Spleen (tissue), 11 donors: ENCODE measurements around the gene CLPX. TPM values are rescaled to one million over a fixed set of nuclear protein-coding genes. Genes with fewer than 3 reads are reported as not detected.
A peak's percentile ranks its signal among the peaks of the same experiment; 100 is the strongest.
"Not testable (repeated sequence)": the region's sequence is repeated elsewhere in the genome, so short reads cannot be mapped to it uniquely, and the experiment has no call there.

Experiments
- DNase-seq: peaks from one replicate; pipeline ENCODE4 v3.0.0-alpha.2; 2020
- H3K27ac ChIP-seq, 8 donors: fragments of 200-600 bp; sonication (generic) in 7 of 8; 1 replicate in 4 of 8; 2 replicates in 4 of 8; pipeline versions ENCODE4 v1.5.0 to v1.8.0; 2016 to 2021; ENCODE audit warnings: inconsistent platforms in 4 of 8, mild to moderate bottlenecking in 4 of 8, moderate library complexity in 1 of 8
- H3K27me3 ChIP-seq, 7 donors: fragments of 200-600 bp; sonication (generic) in 6 of 7; replicated peaks in 1 of 7; 1 replicate in 4 of 7; 2 replicates in 3 of 7; pipeline versions ENCODE4 v1.5.0 to v1.8.0; 2016 to 2021; ENCODE audit warnings: inconsistent platforms in 3 of 7, mild to moderate bottlenecking in 1 of 7
- H3K36me3 ChIP-seq, 6 donors: fragments of 200-600 bp; sonication (generic) in 5 of 6; 1 replicate in 4 of 6; 2 replicates in 2 of 6; pipeline versions ENCODE4 v1.5.0 to v1.8.0; 2016 to 2021; ENCODE audit warnings: inconsistent platforms in 2 of 6
- H3K4me1 ChIP-seq, 6 donors: fragments of 200-600 bp; sonication (generic) in 5 of 6; 1 replicate in 3 of 6; 2 replicates in 3 of 6; pipeline versions ENCODE4 v1.5.0 to v1.8.0; 2016 to 2021; ENCODE audit warnings: inconsistent platforms in 3 of 6
- H3K4me3 ChIP-seq, 8 donors: fragments of 200-600 bp; sonication (generic) in 7 of 8; 1 replicate in 4 of 8; 2 replicates in 4 of 8; pipeline versions ENCODE4 v1.5.0 to v1.8.0; 2016 to 2021; ENCODE audit warnings: inconsistent platforms in 4 of 8, mild to moderate bottlenecking in 4 of 8, moderate library complexity in 2 of 8
- H3K9me3 ChIP-seq, 8 donors: fragments of 200-600 bp; sonication (generic) in 7 of 8; 1 replicate in 4 of 8; 2 replicates in 4 of 8; pipeline versions ENCODE4 v1.5.0 to v1.8.0; 2016 to 2021; ENCODE audit warnings: inconsistent platforms in 4 of 8
- CTCF ChIP-seq, 11 experiments: fragments of 200-600 bp in 7 of 11; fragments of 450-650 bp in 4 of 11; sonication (generic) in 4 of 11; IDR thresholded peaks in 8 of 11; conservative IDR thresholded peaks in 3 of 11; 1 replicate in 7 of 11; 2 replicates in 4 of 11; pipeline versions ENCODE4 v1.4.0 to v1.8.0; 2016 to 2021; ENCODE audit warnings: antibody characterized with exemption in 11 of 11, inconsistent platforms in 4 of 11, mild to moderate bottlenecking in 1 of 11
- POLR2A ChIP-seq, 3 donors: fragments of 450-650 bp; IDR thresholded peaks; one replicate each; pipeline ENCODE4 v1.5.1; 2017; ENCODE audit warnings: antibody characterized with exemption in 3 of 3, mild to moderate bottlenecking in 1 of 3
- POLR2AphosphoS5 ChIP-seq, 3 donors: sonication (generic); formaldehyde crosslinking; IDR thresholded peaks; one replicate each; pipeline ENCODE4 v1.5.1; 2017; ENCODE audit warnings: antibody characterized with exemption in 3 of 3
- WGBS, 5 donors: extraction: QIAGEN DNeasy Blood & Tissue Kit in 3 of 5; methylation state at CpG; one replicate each; pipeline versions ENCODE4 v1.1.5 to v1.1.7; 2013 to 2018; 5-methylcytosine and 5-hydroxymethylcytosine counted together
- intact Hi-C: fragments of 100-400 bp; cut with DNase I; formaldehyde crosslinking; loops from one replicate; pipeline ENCODE4 v1.15.0; 2023; ENCODE audit warnings: low total_unique reads
- polyA plus RNA-seq, 3 donors: library from polyadenylated mRNA; stranded (reverse); fragments of 200-250 nt; gene quantifications; one replicate each; pipeline ENCODE4 v1.2.1, GENCODE V29; 2013
- total RNA-seq, 7 donors: library from RNA; depleted of rRNA in 3 of 7; stranded (reverse); fragments of >200 nt in 3 of 7; fragmentation: NEBNext Ultra II Directional in 4 of 7; extraction: Animal tissue kit (Norgen Biotek cat#: 25700) in 4 of 7; gene quantifications; one replicate each; pipeline versions ENCODE4 v1.1.0 to v1.2.1, GENCODE V29; 2016 to 2021
- donor health status: healthy with polysubstance abuse.
- donor health status: DM: no; HTN: no; CAD: no; lungs with moderate emphysema.
- donor health status: DM: no; HTN: no; CAD: no.
- donor health status: Bipolar disorder and iron deficiency.
- donor health status: healthy.
- donor health status: DM: no; HTN: no; CAD: no.
- donor health status: DM: yes; HTN: yes; CAD: no.

The CLPX gene
- total and polyA plus RNA-seq, 10 donors, result 9.5 to 58.3 (median 50.2) TPM

DNA sequence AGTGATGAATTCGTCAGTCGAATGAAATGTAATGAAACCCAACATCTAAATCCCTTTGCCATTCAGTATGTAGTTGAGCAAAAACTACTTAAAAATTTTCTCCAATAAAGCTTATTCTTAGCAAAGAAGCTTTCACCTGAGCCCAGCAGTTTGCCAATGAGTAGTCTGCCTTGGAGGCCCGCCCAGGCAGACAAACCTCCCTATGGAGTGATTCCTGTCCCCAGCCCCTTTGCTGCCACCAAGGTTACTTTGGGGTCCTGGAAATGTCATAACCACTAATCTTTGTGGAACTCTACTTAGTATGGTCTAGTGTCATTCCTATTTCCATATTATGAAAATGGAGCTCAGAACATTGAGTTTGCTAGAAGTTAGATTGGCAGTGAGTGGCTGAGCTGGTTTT lies 82.2 kb downstream of the CLPX start:
- intact Hi-C loops, result no loop called here
- WGBS, 5 donors, result 97 to 100% (median 100%) methylated on average over 3 of the region's 3 CpGs
- TF ChIP-seq CTCF (IDR thresholded peaks at IDR 0.05 in 8 of 11, conservative IDR thresholded peaks at IDR 0.05 in 3 of 11), result no peak
- TF ChIP-seq POLR2A (IDR thresholded peaks at IDR 0.05), result no peak
- TF ChIP-seq POLR2AphosphoS5 (IDR thresholded peaks at IDR 0.05), result no peak
- H3K27ac ChIP-seq, result no peak overlapping the region
- H3K36me3 ChIP-seq, result peaks cover 3 to 95% (median 47%) of the 10 kb centered on the region in 6 donors
- peaks cover 0 to 9% (median 1%) of the 10 kb centered on the region in 6 donors for H3K4me1 ChIP-seq
- no peak for DNase-seq
- H3K9me3 ChIP-seq, result no peaks in the 10 kb centered on the region
- no peak overlapping the region for H3K4me3 ChIP-seq
- no peaks in the 10 kb centered on the region for H3K27me3 ChIP-seq

- peaks cover 3 to 99% (median 53%) of the 10 kb centered on the region in 6 donors for H3K36me3 ChIP-seq
- no peak overlapping the region for H3K4me3 ChIP-seq
- no peaks in the 10 kb centered on the region for H3K9me3 ChIP-seq
- WGBS, 5 donors, result 72 to 88% (median 80%) methylated on average over 32 to 75 of the region's 75 CpGs
- intact Hi-C loops, result no loop called here
- no peak overlapping the region for H3K27ac ChIP-seq
- no peak for TF ChIP-seq POLR2A (IDR thresholded peaks at IDR 0.05)
- TF ChIP-seq CTCF (IDR thresholded peaks at IDR 0.05 in 8 of 11, conservative IDR thresholded peaks at IDR 0.05 in 3 of 11), result peak in 2 of 11 experiments; percentile 24 to 32
- H3K4me1 ChIP-seq, result peaks cover 0 to 9% (median 1%) of the 10 kb centered on the region in 6 donors
- H3K27me3 ChIP-seq, result no peaks in the 10 kb centered on the region
- no peak for DNase-seq
Observed at GRCh38 chr15:65101891-65102708, 83.0 kb downstream of the CLPX start.

DNA sequence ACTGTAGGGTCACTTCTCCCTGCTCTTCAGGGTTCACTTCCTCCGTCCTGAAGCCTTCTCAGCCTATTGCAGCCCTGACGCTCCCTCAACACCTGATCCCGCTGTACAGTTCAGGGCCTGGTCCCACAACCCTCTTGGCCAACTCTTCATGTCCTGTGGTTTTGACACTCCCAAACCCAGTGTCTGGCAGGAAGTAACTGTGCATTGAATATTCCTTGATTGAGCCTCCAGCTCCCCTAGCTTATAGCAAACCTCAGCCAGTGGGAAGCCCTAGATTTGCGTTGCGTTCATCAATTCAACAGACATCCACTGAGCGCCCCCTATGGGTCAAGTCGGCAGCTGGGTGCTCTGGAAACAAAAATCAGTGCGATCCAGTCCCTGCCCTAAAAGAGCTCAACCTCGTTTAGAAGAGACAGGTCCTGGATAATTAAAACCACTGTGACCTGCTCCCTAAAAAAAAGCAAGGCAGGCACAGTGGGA lies 83.7 kb downstream of the CLPX start:
- intact Hi-C loops, result no loop called here
- Histone ChIP-seq H3K27ac (no peak overlapping the region), H3K4me3 (no peak overlapping the region), H3K27me3 (no peaks in the 10 kb centered on the region), H3K36me3 (peaks cover 3 to 99% (median 53%) of the 10 kb centered on the region in 6 donors), H3K9me3 (no peaks in the 10 kb centered on the region), H3K4me1 (peaks cover 0 to 9% (median 1%) of the 10 kb centered on the region in 6 donors)
- DNase-seq, result no peak
- 24 to 50% (median 38%) methylated on average over 9 of the region's 9 CpGs for WGBS, 5 donors
- TF ChIP-seq POLR2A (IDR thresholded peaks at IDR 0.05) (no peak), CTCF (IDR thresholded peaks at IDR 0.05 in 8 of 11, conservative IDR thresholded peaks at IDR 0.05 in 3 of 11) (peak in 9 of 11 experiments; percentile 10 to 73 (median 61))

- H3K4me1 ChIP-seq, result peaks cover 0 to 9% (median 1%) of the 10 kb centered on the region in 6 donors
- no peaks in the 10 kb centered on the region for H3K27me3 ChIP-seq
- WGBS, 5 donors, result 82 to 90% (median 83%) methylated on average over 7 of the region's 7 CpGs
- H3K27ac ChIP-seq, result no peak overlapping the region
- TF ChIP-seq CTCF (IDR thresholded peaks at IDR 0.05 in 8 of 11, conservative IDR thresholded peaks at IDR 0.05 in 3 of 11), result no peak
- TF ChIP-seq POLR2A (IDR thresholded peaks at IDR 0.05), result no peak
- no peak for TF ChIP-seq POLR2AphosphoS5 (IDR thresholded peaks at IDR 0.05)
- DNase-seq, result no peak
- intact Hi-C loops, result no loop called here
- H3K36me3 ChIP-seq, result peaks cover 3 to 99% (median 43%) of the 10 kb centered on the region in 6 donors
- H3K4me3 ChIP-seq, result no peak overlapping the region
- no peaks in the 10 kb centered on the region for H3K9me3 ChIP-seq
Observed at GRCh38 chr15:65100442-65100841, 84.7 kb downstream of the CLPX start.

DNA sequence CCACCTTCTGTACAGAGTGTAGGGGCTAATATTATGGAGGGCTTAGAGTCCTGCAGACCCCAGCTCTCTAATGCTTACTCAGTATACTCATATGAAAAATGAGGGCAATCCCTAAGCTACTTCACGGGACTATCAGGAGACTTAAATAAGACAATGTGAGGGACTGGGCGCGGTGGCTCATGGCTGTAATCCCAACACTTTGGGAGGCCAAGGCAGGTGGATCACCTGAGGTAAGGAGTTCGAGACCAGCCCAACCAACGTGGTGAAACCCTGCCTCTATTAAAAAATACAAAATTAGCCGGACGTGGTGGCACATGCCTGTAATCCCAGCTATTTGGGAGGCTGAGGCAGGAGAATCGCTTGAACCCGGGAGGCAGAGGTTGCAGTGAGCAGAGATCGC lies 85.3 kb downstream of the CLPX start:
- H3K36me3 ChIP-seq, result peaks cover 3 to 94% (median 38%) of the 10 kb centered on the region in 6 donors
- H3K9me3 ChIP-seq, H3K4me3 ChIP-seq, H3K27ac ChIP-seq, DNase-seq, H3K27me3 ChIP-seq, H3K4me1 ChIP-seq, intact Hi-C loops: not testable (repeated sequence)
- 94 to 98% (median 95%) methylated on average over 10 of the region's 10 CpGs for WGBS, 5 donors
